22Rv1 (cell line): ENCODE results near the gene CSF2RB.

Experiments used
- CTCF ChIP-seq: fragments of 450-650 bp; IDR thresholded peaks from 2 replicates; pipeline ENCODE4 v1.5.1; 2017; ENCODE audit warnings: mild to moderate bottlenecking
- ZFX ChIP-seq: fragments of 450-650 bp; IDR thresholded peaks from 2 replicates; pipeline ENCODE4 v1.6.1; 2017; ENCODE audit warnings: antibody characterized with exemption, borderline replicate concordance

- no peak for TF ChIP-seq CTCF
- no peak for TF ChIP-seq ZFX
These were observed 8.7 kb downstream of the CSF2RB start for GRCh38 chr22:36922105-36922608.
